Measurements from ENCODE around the gene SORBS1. TPM values are rescaled to one million over a fixed set of nuclear protein-coding genes. Genes with fewer than 3 reads are reported as not detected.

Gene SORBS1
- total RNA-seq, 1 donor from 2014 or later = 221 TPM

DNA sequence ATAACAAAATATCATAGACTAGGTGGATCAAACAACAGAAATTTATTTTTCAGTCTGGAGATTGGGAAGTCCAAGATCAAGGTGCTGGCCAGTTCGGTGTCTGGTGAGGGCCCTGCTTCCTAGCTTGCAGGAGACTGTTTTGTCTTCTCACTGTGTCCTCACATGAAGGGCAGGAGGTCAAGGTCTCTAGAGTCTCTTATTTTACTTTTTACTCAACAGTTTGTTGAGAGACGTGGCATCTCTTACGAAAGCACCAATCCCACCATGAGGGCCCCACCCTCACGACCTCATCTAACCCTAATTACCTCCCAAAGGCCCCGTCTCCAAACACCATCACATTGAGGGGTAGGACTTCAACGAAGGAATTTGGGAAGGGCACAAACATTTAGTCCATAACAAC lies 41.2 kb upstream of the SORBS1 start:
- no peak for TF ChIP-seq CTCF (IDR thresholded peaks at IDR 0.05; ENCODE audit: partially characterized antibody, unreplicated experiment)
- peaks cover 1% of the 10 kb centered on the region for H3K27me3 Mint-ChIP-seq (ENCODE audit: unreplicated experiment)
- no peak overlapping the region for H3K27ac Mint-ChIP-seq (ENCODE audit: unreplicated experiment)
- H3K9me3 Mint-ChIP-seq (ENCODE audit: unreplicated experiment) = peaks cover 2% of the 10 kb centered on the region
- DNase-seq = no peak
- no peaks in the 10 kb centered on the region for H3K36me3 Mint-ChIP-seq (ENCODE audit: unreplicated experiment)
- H3K4me3 Mint-ChIP-seq (ENCODE audit: unreplicated experiment) = no peak overlapping the region
- H3K4me1 Mint-ChIP-seq (ENCODE audit: low read depth, unreplicated experiment) = peaks cover 3% of the 10 kb centered on the region

DNA sequence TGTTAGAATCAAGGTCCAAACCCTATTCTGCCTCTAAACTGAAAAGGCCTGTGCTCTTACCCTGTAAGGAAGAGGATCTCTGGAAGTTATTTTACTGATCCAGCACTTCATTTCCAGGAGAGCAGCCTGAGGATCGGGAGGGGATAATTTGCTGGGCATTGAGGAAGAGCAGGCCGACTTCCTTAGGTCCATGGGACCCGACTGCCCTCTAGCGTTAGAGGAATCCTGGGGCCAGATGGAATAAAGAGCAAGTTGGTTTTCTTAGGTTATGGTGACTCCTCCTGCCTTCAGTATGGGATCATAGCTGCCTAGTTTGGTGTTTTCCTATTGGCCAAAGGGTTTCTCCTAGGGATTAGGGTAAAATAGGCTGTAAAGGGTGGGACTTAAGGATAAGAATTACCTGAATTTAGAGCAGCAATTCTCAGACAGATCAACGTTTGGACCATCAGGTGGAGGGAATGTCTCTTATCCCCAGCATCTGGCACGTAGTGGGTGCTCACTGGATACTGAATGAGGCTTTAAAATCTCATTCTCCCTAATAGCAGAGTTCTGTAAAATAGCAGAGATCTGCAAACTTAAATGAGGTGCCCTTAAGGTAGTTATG lies 40.0 kb upstream of the SORBS1 start:
- Mint-ChIP-seq H3K4me1 (ENCODE audit: low read depth, unreplicated experiment) (peaks cover 3% of the 10 kb centered on the region), H3K27ac (ENCODE audit: unreplicated experiment) (no peak overlapping the region), H3K4me3 (ENCODE audit: unreplicated experiment) (no peak overlapping the region), H3K9me3 (ENCODE audit: unreplicated experiment) (peaks cover 2% of the 10 kb centered on the region), H3K36me3 (ENCODE audit: unreplicated experiment) (no peaks in the 10 kb centered on the region), H3K27me3 (ENCODE audit: unreplicated experiment) (no peaks in the 10 kb centered on the region)
- peak; percentile 82 for DNase-seq
- peak; percentile 71 for TF ChIP-seq CTCF (IDR thresholded peaks at IDR 0.05; ENCODE audit: partially characterized antibody, unreplicated experiment)

DNA sequence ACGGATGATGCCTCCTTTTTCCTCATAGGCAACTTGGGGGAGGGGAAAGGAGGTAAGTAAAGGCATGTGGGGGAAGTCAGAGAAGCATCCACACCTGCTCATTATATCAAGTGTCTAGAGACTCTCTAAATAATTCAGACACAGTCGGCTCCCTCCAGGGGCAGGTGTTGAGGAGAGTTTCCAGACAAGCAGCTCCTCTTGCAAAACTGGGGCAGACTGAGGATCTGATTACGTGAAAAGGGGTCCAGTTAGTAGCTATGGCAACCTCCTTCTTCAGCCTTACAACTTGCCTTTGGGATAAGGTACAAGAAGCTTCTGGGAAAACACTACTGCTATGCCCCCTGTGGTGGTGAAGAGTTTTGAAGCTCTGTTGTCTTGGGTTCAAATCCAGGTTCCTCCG lies 39.0 kb upstream of the SORBS1 start:
- no peak for TF ChIP-seq CTCF (IDR thresholded peaks at IDR 0.05; ENCODE audit: partially characterized antibody, unreplicated experiment)
- DNase-seq = no peak
- Mint-ChIP-seq H3K4me1 (ENCODE audit: low read depth, unreplicated experiment) (peaks cover 3% of the 10 kb centered on the region), H3K27me3 (ENCODE audit: unreplicated experiment) (no peaks in the 10 kb centered on the region), H3K36me3 (ENCODE audit: unreplicated experiment) (no peaks in the 10 kb centered on the region), H3K27ac (ENCODE audit: unreplicated experiment) (no peak overlapping the region), H3K9me3 (ENCODE audit: unreplicated experiment) (no peaks in the 10 kb centered on the region), H3K4me3 (ENCODE audit: unreplicated experiment) (no peak overlapping the region)

DNA sequence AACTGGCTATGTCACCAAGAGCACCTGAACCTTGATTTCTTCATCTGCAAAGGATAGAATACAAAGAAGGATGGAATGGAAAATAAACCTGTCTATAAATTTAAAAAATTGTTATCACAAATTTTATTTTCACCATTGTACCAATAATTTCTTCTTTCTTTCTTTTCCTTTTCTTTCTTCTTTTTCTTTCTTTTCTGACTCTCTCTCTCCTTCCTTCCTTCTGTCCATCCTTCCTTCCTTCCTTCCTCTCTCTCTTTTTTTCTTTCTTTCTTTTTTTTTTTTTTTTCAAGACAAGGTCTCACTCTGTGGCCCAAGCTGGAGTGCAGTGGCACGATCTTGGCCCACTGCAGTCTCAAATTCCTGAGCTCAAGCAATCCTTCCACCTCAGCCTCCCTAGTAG lies 36.6 kb upstream of the SORBS1 start:
- H3K27ac Mint-ChIP-seq (ENCODE audit: unreplicated experiment) = no peak overlapping the region
- no peaks in the 10 kb centered on the region for H3K36me3 Mint-ChIP-seq (ENCODE audit: unreplicated experiment)
- no peak for DNase-seq
- no peak for TF ChIP-seq CTCF (IDR thresholded peaks at IDR 0.05; ENCODE audit: partially characterized antibody, unreplicated experiment)
- peaks cover 3% of the 10 kb centered on the region for H3K4me1 Mint-ChIP-seq (ENCODE audit: low read depth, unreplicated experiment)
- H3K4me3 Mint-ChIP-seq (ENCODE audit: unreplicated experiment) = no peak overlapping the region
- H3K9me3 Mint-ChIP-seq (ENCODE audit: unreplicated experiment) = no peaks in the 10 kb centered on the region
- no peaks in the 10 kb centered on the region for H3K27me3 Mint-ChIP-seq (ENCODE audit: unreplicated experiment)

DNA sequence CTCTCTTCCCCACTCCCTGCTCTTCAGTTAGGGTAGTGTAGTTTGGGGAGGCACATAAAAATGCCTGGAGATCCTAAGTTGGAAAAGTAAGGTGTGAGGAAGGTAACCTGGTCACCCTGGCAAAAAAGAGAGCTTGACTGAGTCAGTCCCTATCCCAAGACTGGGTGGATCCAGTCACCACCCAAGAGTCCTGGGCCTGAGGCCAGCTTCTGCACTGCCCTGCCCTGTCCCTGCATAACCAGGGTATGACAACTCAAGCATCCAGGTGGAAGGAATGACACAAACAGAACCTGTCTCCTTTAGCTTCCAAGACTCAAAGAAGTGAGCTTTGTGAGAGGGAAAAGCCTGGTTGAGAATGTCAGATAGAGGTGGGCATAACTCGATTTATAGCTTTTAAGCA lies 26.9 kb upstream of the SORBS1 start:
- H3K27ac Mint-ChIP-seq (ENCODE audit: unreplicated experiment) = no peak overlapping the region
- no peak for DNase-seq
- no peaks in the 10 kb centered on the region for H3K36me3 Mint-ChIP-seq (ENCODE audit: unreplicated experiment)
- no peaks in the 10 kb centered on the region for H3K4me1 Mint-ChIP-seq (ENCODE audit: low read depth, unreplicated experiment)
- no peaks in the 10 kb centered on the region for H3K9me3 Mint-ChIP-seq (ENCODE audit: unreplicated experiment)
- peaks cover 5% of the 10 kb centered on the region for H3K27me3 Mint-ChIP-seq (ENCODE audit: unreplicated experiment)
- no peak for TF ChIP-seq CTCF (IDR thresholded peaks at IDR 0.05; ENCODE audit: partially characterized antibody, unreplicated experiment)
- H3K4me3 Mint-ChIP-seq (ENCODE audit: unreplicated experiment) = no peak overlapping the region

All from glutamatergic neuron (in vitro differentiated cells).